Spleen (tissue), 7 donors: Measurements from ENCODE around the gene NDUFS8.

Source experiments
- POLR2A ChIP-seq, 3 donors: fragments of 450-650 bp; IDR thresholded peaks; one replicate each; pipeline ENCODE4 v1.5.1; 2017; ENCODE audit warnings: antibody characterized with exemption in 3 of 3, mild to moderate bottlenecking in 1 of 3
- POLR2AphosphoS5 ChIP-seq, 3 donors: sonication (generic); formaldehyde crosslinking; IDR thresholded peaks; one replicate each; pipeline ENCODE4 v1.5.1; 2017; ENCODE audit warnings: antibody characterized with exemption in 3 of 3
- TF ChIP-seq, protein P1 (sequence below), 11 experiments: fragments of 200-600 bp in 7 of 11; fragments of 450-650 bp in 4 of 11; sonication (generic) in 4 of 11; IDR thresholded peaks in 8 of 11; conservative IDR thresholded peaks in 3 of 11; 1 replicate in 7 of 11; 2 replicates in 4 of 11; pipeline versions ENCODE4 v1.4.0 to v1.8.0; 2016 to 2021; ENCODE audit warnings: antibody characterized with exemption in 11 of 11, inconsistent platforms in 4 of 11, mild to moderate bottlenecking in 1 of 11
- donor health status: DM: no; HTN: no; CAD: no; lungs with moderate emphysema.
- donor health status: DM: no; HTN: no; CAD: no.
- donor health status: DM: no; HTN: no; CAD: no.

DNA sequence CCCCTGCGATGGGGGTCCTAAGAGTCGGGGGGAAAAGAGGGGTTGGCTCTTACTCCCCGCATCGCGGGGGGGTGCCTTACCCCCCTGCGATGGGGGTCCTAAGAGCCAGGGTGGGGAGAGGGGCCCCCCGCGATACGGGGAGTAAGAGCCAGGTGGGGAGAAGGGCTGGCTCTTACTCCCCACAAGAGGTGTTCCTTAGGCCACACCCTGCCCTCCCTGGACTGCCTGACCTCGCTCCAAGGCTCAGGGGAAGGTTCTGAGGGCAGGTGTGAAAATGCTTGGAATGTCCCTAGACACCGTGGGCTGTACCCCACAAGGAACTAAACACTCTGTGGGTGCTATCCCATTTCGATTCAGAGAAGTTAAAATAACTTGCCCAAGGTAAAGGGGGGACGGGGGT, 34.4 kb upstream of the NDUFS8 start:
- TF ChIP-seq, protein P1, sequence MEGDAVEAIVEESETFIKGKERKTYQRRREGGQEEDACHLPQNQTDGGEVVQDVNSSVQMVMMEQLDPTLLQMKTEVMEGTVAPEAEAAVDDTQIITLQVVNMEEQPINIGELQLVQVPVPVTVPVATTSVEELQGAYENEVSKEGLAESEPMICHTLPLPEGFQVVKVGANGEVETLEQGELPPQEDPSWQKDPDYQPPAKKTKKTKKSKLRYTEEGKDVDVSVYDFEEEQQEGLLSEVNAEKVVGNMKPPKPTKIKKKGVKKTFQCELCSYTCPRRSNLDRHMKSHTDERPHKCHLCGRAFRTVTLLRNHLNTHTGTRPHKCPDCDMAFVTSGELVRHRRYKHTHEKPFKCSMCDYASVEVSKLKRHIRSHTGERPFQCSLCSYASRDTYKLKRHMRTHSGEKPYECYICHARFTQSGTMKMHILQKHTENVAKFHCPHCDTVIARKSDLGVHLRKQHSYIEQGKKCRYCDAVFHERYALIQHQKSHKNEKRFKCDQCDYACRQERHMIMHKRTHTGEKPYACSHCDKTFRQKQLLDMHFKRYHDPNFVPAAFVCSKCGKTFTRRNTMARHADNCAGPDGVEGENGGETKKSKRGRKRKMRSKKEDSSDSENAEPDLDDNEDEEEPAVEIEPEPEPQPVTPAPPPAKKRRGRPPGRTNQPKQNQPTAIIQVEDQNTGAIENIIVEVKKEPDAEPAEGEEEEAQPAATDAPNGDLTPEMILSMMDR (IDR thresholded peaks at IDR 0.05 in 8 of 11, conservative IDR thresholded peaks at IDR 0.05 in 3 of 11), result no peak
- no peak for TF ChIP-seq POLR2A (IDR thresholded peaks at IDR 0.05)
- TF ChIP-seq POLR2AphosphoS5 (IDR thresholded peaks at IDR 0.05), result no peak
